HK-2 (cell line): ENCODE data around the gene CCDC91.
"Not testable (repeated sequence)": the region's sequence is repeated elsewhere in the genome, so short reads cannot be mapped to it uniquely, and the experiment has no call there.

ENCODE experiments used
- DNase-seq: peaks from one replicate; pipeline ENCODE4 v3.0.0-alpha.2; 2018; ENCODE audit not compliant: unreplicated experiment

CCDC91 gene

DNA sequence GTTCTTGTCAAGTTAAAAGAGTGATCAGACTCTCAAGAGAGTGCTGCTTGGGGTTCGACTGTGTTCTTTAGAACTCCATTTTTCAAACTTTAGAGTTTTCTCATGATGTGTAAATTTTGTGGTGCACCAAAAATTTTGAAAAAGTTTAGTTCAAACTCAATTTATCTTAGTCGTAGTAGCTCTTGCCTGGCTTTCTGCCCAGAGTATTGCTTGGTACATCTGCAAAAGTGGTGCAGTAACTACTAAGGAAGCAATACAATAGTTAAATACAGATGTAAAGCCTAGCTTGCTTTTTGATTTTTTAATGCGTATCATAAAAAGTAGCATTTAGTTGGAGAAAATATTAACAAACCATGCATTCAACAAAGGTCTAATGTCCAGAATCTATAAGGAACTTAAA lies 9.5 kb upstream of the CCDC91 start:
- DNase-seq: no peak

DNA sequence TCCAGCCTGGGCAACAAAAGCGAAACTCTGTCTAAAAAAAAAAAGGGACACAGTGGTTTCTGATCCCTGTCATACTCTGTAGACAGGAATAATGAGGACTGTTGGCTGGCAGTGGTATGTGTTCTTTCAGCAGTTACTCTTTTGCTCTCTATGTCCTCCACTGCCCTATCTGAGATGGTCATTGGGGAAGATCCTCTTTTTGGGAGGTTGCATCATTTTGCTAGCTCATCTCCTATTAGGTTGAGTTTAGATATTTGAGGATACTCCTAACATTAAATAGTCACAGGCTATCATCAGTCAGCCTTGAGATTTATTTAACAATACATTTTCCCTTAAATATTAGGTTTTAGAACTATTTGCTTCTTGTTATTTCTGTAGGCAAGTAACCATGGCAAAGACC lies 5.9 kb upstream of the CCDC91 start:
- DNase-seq: no peak

DNA sequence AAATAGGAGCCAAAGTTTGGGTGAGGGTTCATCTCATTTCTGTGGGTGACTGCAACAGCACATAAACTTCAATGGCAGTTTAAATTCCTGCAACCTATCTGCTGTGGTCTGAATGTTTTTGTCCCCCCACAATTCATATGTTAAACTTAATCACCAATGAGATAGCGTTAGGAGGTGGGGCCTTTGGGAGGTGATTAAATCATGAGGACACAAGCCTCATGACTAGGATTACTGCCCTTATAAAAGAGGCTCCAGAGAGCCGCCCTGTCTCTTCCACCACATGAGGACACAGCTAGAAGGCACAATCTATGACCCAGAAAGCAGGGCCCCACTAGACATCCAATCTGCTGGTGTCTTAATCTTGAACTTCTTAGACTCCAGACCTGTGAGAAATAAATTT lies 3.8 kb upstream of the CCDC91 start:
- no peak for DNase-seq

DNA sequence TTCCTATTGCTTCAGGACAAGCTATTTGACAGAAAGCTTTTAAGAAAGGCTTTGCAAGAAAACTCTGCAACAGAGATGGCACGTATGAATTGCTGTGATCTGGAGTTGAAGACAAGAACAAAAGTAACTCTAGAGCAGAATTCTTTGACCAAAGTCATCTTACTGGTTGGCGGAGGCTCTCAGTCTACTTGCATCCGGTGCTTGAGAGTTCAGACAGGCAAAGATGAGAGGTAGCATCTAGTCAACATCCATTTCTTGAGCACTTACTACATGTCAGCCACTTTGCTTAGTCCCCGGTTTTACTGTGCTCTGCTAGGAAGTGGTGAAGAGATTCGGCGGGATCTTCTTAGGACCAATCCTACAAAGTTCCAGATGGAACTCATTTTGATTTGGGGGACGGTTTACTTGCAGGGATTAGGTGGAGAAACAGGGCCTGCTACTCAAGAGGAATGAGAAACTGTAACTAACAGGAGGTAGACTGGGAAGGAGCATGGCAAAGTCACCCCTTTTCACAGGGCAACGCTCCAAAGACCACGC lies 404 bp upstream of the CCDC91 start:
- DNase-seq: peak; percentile 18

DNA sequence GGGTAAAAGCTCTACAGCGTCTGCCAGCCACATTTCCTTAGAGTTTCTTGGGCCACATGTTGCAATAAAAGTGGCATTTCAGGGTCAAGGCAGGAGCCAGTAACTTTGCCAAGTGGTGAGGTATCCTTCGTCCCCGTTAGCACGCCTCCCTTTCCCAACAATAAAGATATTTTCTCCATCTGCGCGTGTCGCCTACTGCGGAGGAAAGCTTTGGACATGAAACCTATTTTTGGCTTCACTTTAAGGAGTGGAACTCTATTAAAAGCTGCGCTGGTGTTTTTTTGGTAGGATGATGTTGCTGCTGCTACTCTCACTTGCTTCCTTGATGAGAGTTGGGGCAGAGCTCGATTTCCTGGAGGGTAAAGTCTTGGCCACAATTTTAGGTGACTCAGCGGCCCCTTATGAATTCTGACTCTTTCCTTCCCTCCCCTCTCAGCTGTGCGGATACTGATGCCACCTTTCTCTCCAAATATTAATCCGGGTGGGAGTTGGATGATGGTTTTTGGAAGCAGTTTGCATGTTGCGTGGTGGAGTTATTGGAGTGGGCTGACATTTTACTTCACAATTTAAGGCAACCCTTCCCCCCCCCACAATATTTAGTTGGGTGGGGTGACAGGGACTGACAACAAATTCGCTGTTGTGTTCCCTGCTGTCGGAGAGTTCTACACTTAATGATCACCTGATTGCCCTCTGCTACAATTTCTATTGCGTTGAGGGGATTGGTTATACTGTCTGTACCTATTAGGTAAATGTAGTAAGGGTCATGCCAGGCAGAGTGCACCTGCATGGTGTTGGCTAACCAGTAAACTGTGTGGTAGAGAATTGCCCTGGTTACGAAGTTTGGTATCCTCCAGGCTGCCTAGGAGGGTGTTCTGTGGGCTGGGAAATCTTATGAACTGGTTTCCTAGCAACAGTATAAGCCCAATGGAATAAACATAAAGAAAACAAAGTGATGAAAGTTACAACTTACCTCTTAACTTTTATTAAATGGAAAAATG lies 1.1 kb downstream of the CCDC91 start:
- DNase-seq: no peak

DNA sequence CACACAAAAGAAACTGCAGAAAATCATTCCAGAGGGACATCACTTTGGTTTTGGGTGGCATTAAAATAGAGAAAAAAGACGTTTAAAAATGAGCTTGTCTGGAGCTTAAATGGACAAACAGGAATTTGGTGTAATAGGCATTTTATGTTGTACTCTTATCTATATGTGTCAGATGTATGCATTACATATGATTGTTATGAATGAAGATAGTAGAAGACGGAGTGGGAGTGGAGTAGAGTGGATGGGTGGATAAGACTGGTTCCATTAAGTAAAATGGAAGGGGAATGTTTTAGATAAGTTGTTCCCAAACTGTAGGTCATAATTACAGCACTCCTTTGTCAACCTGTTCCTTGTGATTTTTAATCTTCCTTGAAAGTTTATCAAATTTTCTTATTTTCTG lies 1.9 kb downstream of the CCDC91 start:
- DNase-seq: no peak

DNA sequence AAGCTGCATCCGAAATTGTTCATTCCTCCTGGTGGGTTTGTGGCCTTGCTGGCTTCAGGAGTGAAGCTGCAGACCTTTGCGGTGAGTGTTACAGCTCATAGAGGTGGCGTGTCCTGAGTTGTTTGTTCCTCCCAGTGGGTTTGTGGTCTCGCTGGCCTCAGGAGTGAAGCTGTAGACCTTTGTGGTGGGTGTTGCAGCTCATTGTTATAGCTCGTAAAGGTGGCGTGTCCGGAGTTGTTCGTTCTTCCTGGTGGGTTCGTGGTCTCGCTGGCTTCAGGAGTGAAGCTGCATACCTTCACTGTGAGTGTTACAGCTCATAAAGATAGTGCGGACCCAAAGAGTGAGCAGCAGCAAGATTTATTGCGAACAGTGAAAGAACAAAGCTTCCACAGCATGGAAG lies 4.4 kb downstream of the CCDC91 start:
- DNase-seq: not testable (repeated sequence)

DNA sequence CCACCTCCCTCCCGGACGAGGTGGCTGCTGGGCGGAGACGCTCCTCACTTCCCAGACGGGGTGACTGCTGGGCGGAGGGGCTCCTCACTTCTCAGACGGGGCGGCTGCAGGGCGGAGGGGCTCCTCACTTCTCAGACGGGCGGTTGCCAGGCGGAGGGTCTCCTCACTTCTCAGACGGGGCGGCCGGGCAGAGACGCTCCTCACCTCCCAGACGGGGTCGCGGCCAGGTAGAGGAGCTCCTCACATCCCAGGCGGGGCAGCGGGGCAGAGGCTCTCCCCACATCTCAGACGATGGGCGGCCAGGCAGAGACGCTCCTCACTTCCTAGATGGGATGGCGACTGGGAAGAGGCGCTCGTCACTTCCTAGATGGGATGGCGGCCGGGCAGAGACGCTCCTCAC lies 10.9 kb downstream of the CCDC91 start:
- DNase-seq: not testable (repeated sequence)

DNA sequence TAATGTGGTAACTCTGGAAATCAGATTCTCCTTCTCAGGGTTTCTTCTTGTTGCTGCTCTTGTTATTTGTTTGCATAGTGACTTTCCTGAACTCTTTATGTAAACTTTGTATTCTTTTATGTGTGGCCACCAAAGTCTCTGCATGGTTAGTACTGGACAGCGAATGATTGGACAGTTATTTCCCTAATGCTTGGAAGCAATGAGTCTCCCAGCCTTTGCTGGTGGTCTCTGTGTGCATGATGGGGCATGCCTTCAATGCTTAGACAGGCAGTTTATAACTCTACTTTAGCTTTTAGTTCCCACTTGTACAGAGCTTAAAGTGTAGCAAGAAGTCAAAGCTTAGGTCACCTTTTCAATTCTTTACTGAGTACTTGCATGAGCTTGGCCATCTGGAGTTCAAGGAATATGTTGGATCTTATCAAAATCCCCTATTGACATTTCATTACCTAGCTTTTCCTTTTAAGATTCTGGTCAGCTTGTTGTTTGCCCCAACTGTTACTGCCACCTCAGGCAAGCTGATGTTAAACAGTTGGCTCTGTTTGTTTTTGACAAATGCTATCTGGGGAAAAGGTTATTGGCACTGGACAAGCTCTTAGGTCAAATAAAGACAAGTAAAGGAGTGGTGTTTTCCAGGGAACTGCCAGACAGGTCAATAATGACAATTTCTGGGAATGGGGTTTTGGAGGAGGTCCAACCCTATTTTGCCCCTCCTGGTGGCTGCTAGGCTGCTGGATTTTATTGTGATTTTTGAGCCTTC lies 12.3 kb downstream of the CCDC91 start:
- no peak for DNase-seq

DNA sequence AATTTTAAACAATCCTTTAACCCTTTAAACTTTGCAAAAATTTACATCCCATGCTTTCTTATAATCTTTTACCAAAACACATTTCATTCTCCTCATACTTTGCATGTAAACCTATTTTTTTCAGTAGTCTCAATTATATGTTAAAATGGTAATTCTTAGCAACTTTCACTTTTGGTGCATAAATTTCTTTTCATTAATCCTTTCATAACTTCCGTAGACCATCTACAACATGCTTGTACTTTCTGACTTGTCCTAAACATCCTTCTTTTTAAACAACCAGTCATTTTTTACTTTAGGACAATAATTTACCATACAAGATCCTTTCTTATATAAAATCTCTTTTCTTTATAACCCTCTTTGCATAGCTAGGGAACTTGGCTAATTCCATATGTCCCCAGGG lies 19.5 kb downstream of the CCDC91 start:
- no peak for DNase-seq

DNA sequence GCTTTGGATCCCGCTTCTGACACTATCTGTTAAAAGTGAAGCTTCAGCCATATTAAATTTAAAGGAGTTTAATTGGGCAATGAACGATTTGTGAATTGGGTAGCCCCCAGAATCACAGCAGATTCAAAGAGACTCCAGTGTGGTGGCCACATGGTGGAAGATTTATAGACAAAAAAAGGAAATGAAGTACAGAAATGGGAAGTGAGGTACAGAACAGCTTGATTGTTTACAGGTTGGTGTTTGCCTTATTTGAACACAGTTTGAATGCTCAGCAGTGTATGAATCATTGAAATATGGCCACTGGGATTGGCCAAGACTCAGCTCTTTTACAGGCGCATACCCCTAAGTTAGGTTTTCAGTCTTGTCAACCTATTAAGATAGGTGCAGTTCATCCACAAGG lies 21.9 kb downstream of the CCDC91 start:
- no peak for DNase-seq

DNA sequence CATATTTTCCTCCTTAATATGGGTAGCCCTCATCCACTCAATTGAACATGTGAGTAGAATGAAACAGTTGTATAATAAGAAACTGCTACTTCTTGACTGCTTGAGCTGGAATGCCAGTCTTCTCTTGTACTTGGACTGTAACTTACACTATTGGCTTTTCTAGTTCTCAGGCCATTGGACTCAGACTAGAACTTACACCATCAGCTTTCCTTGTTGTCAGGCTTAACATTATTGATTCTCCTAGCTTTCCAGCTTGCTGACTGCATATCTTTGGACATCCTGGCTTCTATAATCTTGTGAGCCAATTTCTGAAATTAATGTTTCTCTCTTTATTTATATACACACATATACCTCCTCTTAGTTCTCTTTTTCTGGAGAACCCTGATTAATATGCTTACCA lies 24.8 kb downstream of the CCDC91 start:
- DNase-seq: no peak

DNA sequence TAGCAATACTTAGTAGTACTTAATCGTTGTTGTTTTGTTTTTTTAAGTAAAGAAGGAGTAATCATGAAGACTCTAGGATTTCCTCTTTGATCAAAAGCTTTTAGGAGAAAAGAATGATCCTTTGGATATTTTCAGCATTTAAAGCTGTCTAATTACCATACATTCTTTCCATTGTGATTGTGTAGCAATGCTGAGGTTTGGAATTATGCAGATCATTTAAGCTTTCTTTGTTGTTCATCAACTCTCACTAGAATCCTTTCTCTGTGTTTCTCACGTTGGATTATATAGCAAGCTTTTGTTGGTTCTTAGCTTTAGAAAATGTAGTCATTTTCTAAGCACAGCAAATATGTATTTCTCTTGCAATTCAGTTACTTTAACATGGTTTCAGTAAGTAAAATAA lies 25.8 kb downstream of the CCDC91 start:
- DNase-seq: no peak

DNA sequence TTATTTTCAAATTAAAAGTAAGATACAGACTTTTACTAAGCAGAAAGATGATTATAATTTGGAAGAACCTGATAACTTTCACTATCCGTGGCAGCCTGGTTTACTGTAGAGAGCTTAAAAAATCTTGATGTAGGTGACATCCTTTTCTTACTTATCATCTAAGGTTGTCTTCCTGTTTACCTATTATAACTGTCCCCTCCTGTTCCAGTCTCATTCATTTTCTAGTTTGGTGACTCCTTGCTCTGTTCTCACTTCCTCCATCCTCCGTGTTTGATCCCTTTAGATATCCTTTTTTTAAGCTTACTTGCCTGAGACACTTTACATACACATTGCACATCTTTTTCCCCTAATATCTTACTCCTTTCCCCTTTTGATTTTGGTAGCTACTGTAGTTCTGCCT lies 27.5 kb downstream of the CCDC91 start:
- no peak for DNase-seq

DNA sequence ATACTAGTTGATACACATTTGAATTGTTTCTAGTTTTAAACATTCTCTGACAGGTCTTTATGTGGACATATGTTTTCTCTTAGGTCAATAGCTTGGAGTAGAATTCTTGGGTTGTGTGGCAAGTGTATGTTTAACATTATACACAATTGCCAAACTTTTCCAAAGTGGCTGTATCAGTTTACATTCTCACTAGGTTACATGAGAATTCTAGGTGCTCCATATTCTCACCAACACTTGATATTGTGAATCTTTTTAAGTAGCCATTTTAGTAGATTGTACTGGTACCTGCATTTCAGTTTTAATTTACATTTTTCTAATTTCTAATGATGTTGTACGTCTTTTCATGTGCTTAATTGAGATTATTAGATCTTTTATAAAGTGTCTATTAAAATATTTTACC lies 28.6 kb downstream of the CCDC91 start:
- no peak for DNase-seq

DNA sequence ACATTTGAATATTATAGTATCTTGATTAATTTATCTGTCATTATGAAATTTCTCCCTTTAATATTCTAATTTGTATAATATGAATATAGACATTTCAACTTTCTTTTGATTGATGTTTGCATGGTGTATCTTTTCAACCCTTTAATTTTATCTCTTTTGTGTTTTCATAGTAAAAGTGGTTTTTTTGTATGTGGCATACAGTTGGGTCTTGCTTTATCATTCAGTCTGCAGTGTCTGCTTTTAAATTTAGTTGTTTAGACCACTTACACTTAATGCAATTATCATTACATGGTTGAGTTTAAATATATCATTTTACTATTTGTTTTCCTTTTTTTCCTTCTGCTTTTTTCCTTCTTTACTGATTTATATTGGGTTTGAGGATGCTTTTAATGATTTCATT lies 29.6 kb downstream of the CCDC91 start:
- no peak for DNase-seq

DNA sequence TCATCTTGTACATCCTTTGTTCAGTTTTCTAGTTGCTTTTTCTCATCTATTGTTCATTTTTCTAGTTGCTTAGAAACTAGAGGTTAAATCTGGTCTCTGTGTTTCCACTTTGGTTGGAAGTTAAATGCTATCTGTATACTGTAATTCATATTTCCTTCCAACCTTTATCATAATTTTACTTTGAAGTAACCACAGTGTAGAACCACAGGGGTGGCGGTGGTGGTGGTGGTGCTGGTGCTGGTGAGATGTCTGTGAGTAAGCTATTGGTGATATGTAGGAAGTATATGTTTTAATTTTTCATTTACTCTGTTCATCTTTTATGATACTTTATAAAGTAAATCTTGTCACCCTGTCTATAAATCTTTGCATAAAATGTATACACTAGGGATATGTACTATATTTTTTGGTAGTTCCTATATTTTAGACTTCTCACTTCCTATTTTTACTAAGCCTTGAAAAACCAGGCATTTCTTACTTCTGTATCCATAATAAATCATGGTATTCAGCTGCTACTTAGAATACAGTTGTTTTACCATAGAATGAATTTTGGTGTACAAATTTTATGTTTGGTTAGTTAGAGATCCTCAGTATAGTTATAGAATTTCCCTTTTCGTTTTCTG lies 31.9 kb downstream of the CCDC91 start:
- no peak for DNase-seq

DNA sequence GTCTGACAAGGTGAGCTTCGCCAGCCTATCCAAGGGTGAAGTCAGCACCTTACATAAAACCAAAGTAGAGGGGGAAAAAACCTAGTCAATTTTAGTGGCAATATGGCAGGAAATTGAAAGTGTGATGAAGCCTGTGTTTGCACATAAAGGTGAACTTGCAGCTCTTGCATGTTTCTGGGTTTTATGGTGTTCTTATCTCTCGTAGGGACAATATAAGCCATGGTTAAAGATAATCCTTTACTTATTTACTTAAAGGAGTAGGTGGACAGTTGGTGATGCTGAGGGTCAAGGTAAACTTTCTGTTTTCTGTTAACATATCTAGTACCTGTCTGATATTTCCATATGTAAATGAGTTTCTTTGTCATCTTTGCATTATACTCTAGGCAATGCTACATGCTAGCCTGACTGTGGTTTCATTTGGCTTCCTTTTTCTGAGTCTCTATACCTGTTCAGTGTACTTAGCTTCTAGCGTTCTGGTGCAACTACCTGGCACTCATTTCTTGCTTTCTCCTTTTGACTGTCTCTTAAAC lies 32.8 kb downstream of the CCDC91 start:
- DNase-seq: no peak

DNA sequence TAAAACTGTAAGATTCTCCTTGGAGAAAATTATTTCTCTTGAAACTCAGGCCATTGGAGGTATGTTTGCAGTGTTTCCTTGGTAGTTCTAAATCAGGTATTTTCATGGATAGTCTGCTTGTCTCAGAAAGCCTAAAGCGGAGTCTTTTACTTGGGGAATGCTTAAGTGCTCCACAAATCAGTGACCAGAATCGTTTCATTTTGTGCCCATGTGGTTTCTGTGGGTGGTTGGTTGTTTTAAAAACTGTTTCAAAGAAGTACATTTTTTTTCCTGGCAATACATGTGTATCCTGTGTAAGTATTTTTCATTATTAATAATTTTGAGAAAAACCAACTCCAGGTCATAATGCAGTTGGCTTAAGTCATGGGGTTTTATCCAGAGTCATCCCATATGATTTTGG lies 33.6 kb downstream of the CCDC91 start:
- no peak for DNase-seq

DNA sequence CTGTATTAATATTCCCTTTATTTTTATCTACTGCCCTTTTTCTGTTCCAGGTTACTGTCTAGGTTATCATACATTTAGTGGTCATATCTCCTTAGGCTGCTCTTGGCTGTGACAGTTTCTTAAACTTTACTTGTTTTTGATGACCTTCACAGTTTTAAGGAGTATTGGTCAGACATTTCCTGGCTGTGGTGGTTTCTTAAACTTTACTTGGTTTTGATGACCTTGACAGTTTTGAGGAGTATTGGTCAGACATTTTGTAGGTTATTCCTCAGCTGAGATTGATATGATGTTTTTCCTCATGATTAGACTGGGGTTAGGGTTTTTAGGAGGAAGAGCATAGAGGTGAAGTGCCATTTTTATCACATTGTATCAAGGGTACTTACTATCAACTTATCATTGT lies 36.4 kb downstream of the CCDC91 start:
- no peak for DNase-seq

DNA sequence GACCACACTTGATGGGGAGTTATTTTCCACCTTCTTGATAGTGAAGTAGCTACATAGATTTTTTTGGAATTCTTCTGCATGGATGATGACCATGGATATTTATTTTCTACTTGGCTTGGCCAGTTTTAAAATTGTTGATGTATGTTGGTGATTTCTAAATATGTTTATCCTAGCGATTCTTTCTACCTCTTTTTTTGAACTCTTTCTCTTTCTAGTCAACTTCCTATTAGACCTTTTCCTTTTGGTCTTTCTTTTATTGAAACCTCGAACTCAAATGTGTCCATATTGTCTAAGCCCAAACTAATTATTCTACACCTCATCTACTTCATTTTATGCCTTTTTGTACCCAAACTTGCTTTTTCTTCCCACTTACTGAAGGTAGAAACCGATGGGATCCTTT lies 37.0 kb downstream of the CCDC91 start:
- DNase-seq: no peak

DNA sequence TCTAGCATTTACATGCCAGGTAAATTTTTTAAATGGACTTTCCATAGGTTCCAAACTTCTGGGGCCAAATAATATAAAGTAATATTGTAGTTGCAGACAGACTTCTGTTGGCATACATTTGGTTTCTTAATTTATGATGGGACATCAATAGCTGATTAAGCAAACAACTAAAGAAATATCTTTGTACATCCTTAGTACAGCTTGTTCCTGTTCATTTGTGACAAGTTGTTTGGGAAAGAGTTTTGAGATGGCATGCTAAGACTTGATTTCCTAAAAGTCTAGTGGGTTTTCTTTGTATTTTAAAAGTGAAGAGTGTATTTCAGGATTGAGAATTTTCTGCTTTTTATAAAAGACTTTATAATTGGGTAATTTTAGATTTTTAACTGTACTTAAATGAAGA lies 41.0 kb downstream of the CCDC91 start:
- no peak for DNase-seq
